Measurements from ENCODE around the gene WRNIP1.

The WRNIP1 gene

GRCh38 chr6:2765166-2765895 lies at the start of gene WRNIP1:
Gene WRNIP1, plus strand, starts transcription at chr6:2765393. Its CDS starts 230 bp downstream, at chr6:2765623.
- peak within 1 kb of the TSS; percentile 78 for H3K9ac ChIP-seq (ENCODE audit: low read depth, low read length)
- H3K27ac ChIP-seq (ENCODE audit: low read depth, low read length): peak within 1 kb of the TSS; percentile 68
- peaks cover 32% of the 10 kb centered on the region for H3K4me1 ChIP-seq (ENCODE audit: control insufficient read depth, insufficient read depth, low read length)
- peaks cover 9% of the 10 kb centered on the region; the same call in 1 of the 2 replicates for H3K36me3 ChIP-seq (ENCODE audit: control insufficient read depth, insufficient read depth, low read length)
- H3K27me3 ChIP-seq (ENCODE audit: control insufficient read depth, insufficient read depth, low read length): no peaks in the 10 kb centered on the region
- peak within 1 kb of the TSS; percentile 84 for H3K4me3 ChIP-seq (ENCODE audit: low read depth, low read length)
- H3K9me3 ChIP-seq (ENCODE audit: control insufficient read depth, insufficient read depth, low read length): no peaks in the 10 kb centered on the region

GRCh38 chr6:2715737-2716136 lies 49.5 kb upstream of the WRNIP1 start:
- Histone ChIP-seq H3K27ac (ENCODE audit: low read depth, low read length) (no peak overlapping the region), H3K9ac (ENCODE audit: low read depth, low read length) (no peak overlapping the region), H3K36me3 (ENCODE audit: control insufficient read depth, insufficient read depth, low read length) (no peaks in the 10 kb centered on the region), H3K9me3 (ENCODE audit: control insufficient read depth, insufficient read depth, low read length) (no peaks in the 10 kb centered on the region), H3K4me3 (ENCODE audit: low read depth, low read length) (no peak overlapping the region), H3K4me1 (ENCODE audit: control insufficient read depth, insufficient read depth, low read length) (peaks cover 9% of the 10 kb centered on the region; the same call in 1 of the 2 replicates), H3K27me3 (ENCODE audit: control insufficient read depth, insufficient read depth, low read length) (no peaks in the 10 kb centered on the region)

- no peaks in the 10 kb centered on the region for H3K9me3 ChIP-seq (ENCODE audit: control insufficient read depth, insufficient read depth, low read length)
- H3K9ac ChIP-seq (ENCODE audit: low read depth, low read length): no peak overlapping the region
- H3K4me1 ChIP-seq (ENCODE audit: control insufficient read depth, insufficient read depth, low read length): peaks cover 9% of the 10 kb centered on the region; the same call in 1 of the 2 replicates
- no peak overlapping the region for H3K27ac ChIP-seq (ENCODE audit: low read depth, low read length)
- no peaks in the 10 kb centered on the region for H3K27me3 ChIP-seq (ENCODE audit: control insufficient read depth, insufficient read depth, low read length)
- no peak overlapping the region for H3K4me3 ChIP-seq (ENCODE audit: low read depth, low read length)
- no peaks in the 10 kb centered on the region for H3K36me3 ChIP-seq (ENCODE audit: control insufficient read depth, insufficient read depth, low read length)
Measured at GRCh38 chr6:2716936-2717700, 48.1 kb upstream of the WRNIP1 start.

GRCh38 chr6:2718334-2719092 lies 46.7 kb upstream of the WRNIP1 start:
- no peaks in the 10 kb centered on the region for H3K9me3 ChIP-seq (ENCODE audit: control insufficient read depth, insufficient read depth, low read length)
- no peak overlapping the region for H3K9ac ChIP-seq (ENCODE audit: low read depth, low read length)
- H3K36me3 ChIP-seq (ENCODE audit: control insufficient read depth, insufficient read depth, low read length): no peaks in the 10 kb centered on the region
- H3K27me3 ChIP-seq (ENCODE audit: control insufficient read depth, insufficient read depth, low read length): no peaks in the 10 kb centered on the region
- no peak overlapping the region for H3K4me3 ChIP-seq (ENCODE audit: low read depth, low read length)
- H3K4me1 ChIP-seq (ENCODE audit: control insufficient read depth, insufficient read depth, low read length): peaks cover 9% of the 10 kb centered on the region; the same call in 1 of the 2 replicates
- no peak overlapping the region for H3K27ac ChIP-seq (ENCODE audit: low read depth, low read length)

- Histone ChIP-seq H3K9ac (ENCODE audit: low read depth, low read length) (no peak overlapping the region), H3K4me3 (ENCODE audit: low read depth, low read length) (no peak overlapping the region), H3K9me3 (ENCODE audit: control insufficient read depth, insufficient read depth, low read length) (no peaks in the 10 kb centered on the region), H3K27ac (ENCODE audit: low read depth, low read length) (no peak overlapping the region), H3K36me3 (ENCODE audit: control insufficient read depth, insufficient read depth, low read length) (no peaks in the 10 kb centered on the region), H3K4me1 (ENCODE audit: control insufficient read depth, insufficient read depth, low read length) (peaks cover 5% of the 10 kb centered on the region; the same call in 1 of the 2 replicates), H3K27me3 (ENCODE audit: control insufficient read depth, insufficient read depth, low read length) (no peaks in the 10 kb centered on the region)
Measured at GRCh38 chr6:2719093-2719455, 46.1 kb upstream of the WRNIP1 start.

- no peaks in the 10 kb centered on the region for H3K9me3 ChIP-seq (ENCODE audit: control insufficient read depth, insufficient read depth, low read length)
- peaks cover 7% of the 10 kb centered on the region for H3K4me1 ChIP-seq (ENCODE audit: control insufficient read depth, insufficient read depth, low read length)
- no peak overlapping the region for H3K9ac ChIP-seq (ENCODE audit: low read depth, low read length)
- no peak overlapping the region for H3K27ac ChIP-seq (ENCODE audit: low read depth, low read length)
- no peaks in the 10 kb centered on the region for H3K36me3 ChIP-seq (ENCODE audit: control insufficient read depth, insufficient read depth, low read length)
- no peak overlapping the region for H3K4me3 ChIP-seq (ENCODE audit: low read depth, low read length)
- H3K27me3 ChIP-seq (ENCODE audit: control insufficient read depth, insufficient read depth, low read length): no peaks in the 10 kb centered on the region
Measured at GRCh38 chr6:2721219-2721618, 44.0 kb upstream of the WRNIP1 start.

- H3K4me3 ChIP-seq (ENCODE audit: low read depth, low read length): no peak overlapping the region
- H3K27ac ChIP-seq (ENCODE audit: low read depth, low read length): no peak overlapping the region
- no peaks in the 10 kb centered on the region for H3K9me3 ChIP-seq (ENCODE audit: control insufficient read depth, insufficient read depth, low read length)
- H3K36me3 ChIP-seq (ENCODE audit: control insufficient read depth, insufficient read depth, low read length): no peaks in the 10 kb centered on the region
- H3K27me3 ChIP-seq (ENCODE audit: control insufficient read depth, insufficient read depth, low read length): no peaks in the 10 kb centered on the region
- H3K9ac ChIP-seq (ENCODE audit: low read depth, low read length): no peak overlapping the region; the same call in 1 of the 2 replicates
- H3K4me1 ChIP-seq (ENCODE audit: control insufficient read depth, insufficient read depth, low read length): peaks cover 7% of the 10 kb centered on the region
Measured at GRCh38 chr6:2725364-2725988, 39.7 kb upstream of the WRNIP1 start.

GRCh38 chr6:2725999-2726567 lies 39.1 kb upstream of the WRNIP1 start:
- no peaks in the 10 kb centered on the region for H3K9me3 ChIP-seq (ENCODE audit: control insufficient read depth, insufficient read depth, low read length)
- H3K27ac ChIP-seq (ENCODE audit: low read depth, low read length): peak overlapping the region; percentile 7
- H3K4me1 ChIP-seq (ENCODE audit: control insufficient read depth, insufficient read depth, low read length): peaks cover 11% of the 10 kb centered on the region
- H3K36me3 ChIP-seq (ENCODE audit: control insufficient read depth, insufficient read depth, low read length): no peaks in the 10 kb centered on the region
- H3K9ac ChIP-seq (ENCODE audit: low read depth, low read length): no peak overlapping the region; the same call in 1 of the 2 replicates
- H3K27me3 ChIP-seq (ENCODE audit: control insufficient read depth, insufficient read depth, low read length): no peaks in the 10 kb centered on the region
- no peak overlapping the region for H3K4me3 ChIP-seq (ENCODE audit: low read depth, low read length)

GRCh38 chr6:2729921-2730320 lies 35.3 kb upstream of the WRNIP1 start:
- no peak overlapping the region for H3K9ac ChIP-seq (ENCODE audit: low read depth, low read length)
- H3K4me1 ChIP-seq (ENCODE audit: control insufficient read depth, insufficient read depth, low read length): peaks cover 27% of the 10 kb centered on the region
- H3K9me3 ChIP-seq (ENCODE audit: control insufficient read depth, insufficient read depth, low read length): no peaks in the 10 kb centered on the region
- H3K36me3 ChIP-seq (ENCODE audit: control insufficient read depth, insufficient read depth, low read length): no peaks in the 10 kb centered on the region
- H3K27ac ChIP-seq (ENCODE audit: low read depth, low read length): no peak overlapping the region
- no peaks in the 10 kb centered on the region for H3K27me3 ChIP-seq (ENCODE audit: control insufficient read depth, insufficient read depth, low read length)
- H3K4me3 ChIP-seq (ENCODE audit: low read depth, low read length): no peak overlapping the region

- Histone ChIP-seq H3K4me3 (ENCODE audit: low read depth, low read length) (no peak overlapping the region), H3K27me3 (ENCODE audit: control insufficient read depth, insufficient read depth, low read length) (no peaks in the 10 kb centered on the region), H3K36me3 (ENCODE audit: control insufficient read depth, insufficient read depth, low read length) (no peaks in the 10 kb centered on the region), H3K4me1 (ENCODE audit: control insufficient read depth, insufficient read depth, low read length) (peaks cover 32% of the 10 kb centered on the region), H3K9ac (ENCODE audit: low read depth, low read length) (no peak overlapping the region), H3K27ac (ENCODE audit: low read depth, low read length) (no peak overlapping the region), H3K9me3 (ENCODE audit: control insufficient read depth, insufficient read depth, low read length) (no peaks in the 10 kb centered on the region)
Measured at GRCh38 chr6:2730353-2731107, 34.7 kb upstream of the WRNIP1 start.

Data from HUES48 (cell line).